AG04449 (cell line): ENCODE results near the gene SLC2A3.
"Not testable (repeated sequence)": the region's sequence is repeated elsewhere in the genome, so short reads cannot be mapped to it uniquely, and the experiment has no call there.

Experiments
- CTCF ChIA-PET: fragments of 350-600 bp; formaldehyde crosslinking; extraction: SDS; loops from one replicate; lab custom pipeline; 2021; ENCODE audit warnings: antibody characterized with exemption; lab: Yijun Ruan, JAX
- POLR2A ChIA-PET: fragments of 400-600, 350-600 bp; formaldehyde crosslinking; extraction: SDS; loops from one replicate; lab custom pipeline; 2020; ENCODE audit warnings: antibody characterized with exemption, inconsistent platforms; lab: Yijun Ruan, JAX
- DNase-seq: peaks from one replicate; pipeline ENCODE4 v3.0.0-alpha.2; 2010; ENCODE audit warnings: low read depth, low spot score
- H3K4me3 ChIP-seq: 2 replicates; pipeline ENCODE4 v1.5.1; 2011; ENCODE audit warnings: low read depth, mild to moderate bottlenecking, control low read depth, low read length
- CTCF ChIP-seq: IDR thresholded peaks from one replicate; pipeline ENCODE4 v1.5.1; 2011; ENCODE audit warnings: mild to moderate bottlenecking, moderate library complexity, low read length, control low read depth, inconsistent platforms; ENCODE audit not compliant: insufficient read depth; ENCODE audit errors: missing control alignments

SLC2A3 gene

DNA sequence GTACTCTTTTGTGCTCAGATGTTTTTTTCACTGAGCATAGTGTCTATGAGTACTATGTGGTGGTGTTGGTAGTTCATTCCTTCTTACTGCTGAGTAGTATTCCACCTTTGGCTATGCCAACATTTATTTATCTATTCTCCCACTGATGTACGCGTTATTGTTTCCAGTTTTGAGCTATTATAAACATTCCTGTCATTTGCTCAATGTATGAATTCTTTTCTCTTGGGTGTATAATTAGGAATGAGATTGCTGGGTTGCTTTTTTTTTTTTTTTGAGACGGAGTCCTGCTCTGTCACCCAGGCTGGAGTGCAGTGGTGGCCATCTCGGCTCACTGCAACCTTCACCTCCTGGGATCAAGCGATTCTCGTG, 37.5 kb upstream of the SLC2A3 start:
- TF ChIP-seq CTCF: no peak
- no peak overlapping the region for H3K4me3 ChIP-seq
- ChIA-PET POLR2A (no interaction called here), CTCF (interaction anchor here (0.6 to 1.8 kb wide), 3 partner anchors 12 to 142 kb away, joined by 3 to 9 read pairs (median 3); no protein-coding TSS in a partner anchor)
- DNase-seq: no peak

GRCh38 chr12:7972734-7973456, 36.9 kb upstream of the SLC2A3 start:
- no peak for DNase-seq
- TF ChIP-seq CTCF: no peak
- ChIA-PET CTCF (interaction anchor here (1.8 kb wide), 1 partner anchor 21 kb away, joined by 9 read pairs; no protein-coding TSS in a partner anchor), POLR2A (no interaction called here)
- H3K4me3 ChIP-seq: no peak overlapping the region

DNA sequence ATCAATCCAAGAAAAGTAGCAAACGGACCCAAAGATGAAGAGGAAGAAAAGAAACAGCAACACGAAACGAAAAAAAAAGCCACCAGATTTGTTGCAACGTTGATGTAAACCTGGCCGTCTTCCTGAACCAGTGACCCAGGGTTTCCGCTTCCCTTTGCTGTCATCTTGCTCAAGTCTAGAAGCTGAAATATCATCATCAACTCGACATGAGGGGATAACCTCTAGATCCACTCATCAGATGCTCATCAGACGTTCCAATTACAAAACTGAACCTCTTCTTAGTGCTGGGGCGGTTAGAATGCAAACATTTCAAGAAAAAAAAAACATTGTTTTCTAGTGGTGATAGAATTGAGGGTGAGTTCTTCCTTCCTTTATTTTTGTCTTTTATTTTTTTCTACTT, 36.3 kb upstream of the SLC2A3 start:
- CTCF ChIA-PET: interaction anchor here (1.8 kb wide), 1 partner anchor 22 kb away, joined by 9 read pairs; no protein-coding TSS in a partner anchor
- DNase-seq, H3K4me3 ChIP-seq, POLR2A ChIA-PET: not testable (repeated sequence)

GRCh38 chr12:7971765-7972164, 35.8 kb upstream of the SLC2A3 start:
- ChIA-PET CTCF (interaction anchor here (0.8 to 1.9 kb wide), 4 partner anchors 22 to 112 kb away, joined by 3 to 16 read pairs (median 3); no protein-coding TSS in a partner anchor), POLR2A (interaction anchor here (1.6 to 2.1 kb wide), 2 partner anchors 10 to 36 kb away, joined by 10 to 22 read pairs; partner anchors contain the start of gene SLC2A3)
- not testable (repeated sequence) for H3K4me3 ChIP-seq, DNase-seq

- CTCF ChIA-PET: interaction anchor here (0.7 to 1.9 kb wide), 6 partner anchors 10 to 111 kb away, joined by 3 to 16 read pairs (median 3); no protein-coding TSS in a partner anchor
- no peak for TF ChIP-seq CTCF
- peak overlapping the region; percentile 62 for H3K4me3 ChIP-seq
- POLR2A ChIA-PET: interaction anchor here (1.4 to 2.1 kb wide), 3 partner anchors 9 to 37 kb away, joined by 10 to 22 read pairs (median 10); partner anchors contain the start of gene SLC2A3
- peak; percentile 83 for DNase-seq
Observed at GRCh38 chr12:7970475-7971252, 34.7 kb upstream of the SLC2A3 start.

DNA sequence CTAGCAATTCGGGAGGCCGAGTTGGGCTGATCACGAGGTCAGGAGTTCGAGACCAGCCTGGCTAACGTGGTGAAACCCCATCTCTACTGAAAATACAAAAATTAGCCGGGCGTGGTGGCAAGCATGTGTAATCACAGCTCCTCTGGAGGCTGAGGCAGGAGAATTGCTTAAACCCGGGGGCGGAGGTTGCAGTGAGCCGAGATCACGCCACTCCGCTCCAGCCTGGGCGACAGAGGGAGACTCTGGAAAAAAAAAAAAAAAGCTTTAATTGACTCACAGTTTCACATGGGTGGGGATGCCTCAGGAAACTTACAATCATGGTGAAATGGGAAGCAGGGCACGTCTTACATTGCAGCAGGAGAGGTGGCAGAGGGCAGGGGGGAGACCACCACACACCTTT, 30.6 kb upstream of the SLC2A3 start:
- ChIA-PET POLR2A (interaction anchor here (9.7 kb wide), 1 partner anchor 32 kb away, joined by 169 read pairs; the partner anchor contains the start of gene SLC2A3), CTCF (interaction anchor here (0.6 to 12.1 kb wide), 2 partner anchors 28 to 31 kb away, joined by 3 to 142 read pairs; partner anchors contain the start of gene SLC2A3)
- no peak for DNase-seq
- no peak overlapping the region for H3K4me3 ChIP-seq
- TF ChIP-seq CTCF: no peak

DNA sequence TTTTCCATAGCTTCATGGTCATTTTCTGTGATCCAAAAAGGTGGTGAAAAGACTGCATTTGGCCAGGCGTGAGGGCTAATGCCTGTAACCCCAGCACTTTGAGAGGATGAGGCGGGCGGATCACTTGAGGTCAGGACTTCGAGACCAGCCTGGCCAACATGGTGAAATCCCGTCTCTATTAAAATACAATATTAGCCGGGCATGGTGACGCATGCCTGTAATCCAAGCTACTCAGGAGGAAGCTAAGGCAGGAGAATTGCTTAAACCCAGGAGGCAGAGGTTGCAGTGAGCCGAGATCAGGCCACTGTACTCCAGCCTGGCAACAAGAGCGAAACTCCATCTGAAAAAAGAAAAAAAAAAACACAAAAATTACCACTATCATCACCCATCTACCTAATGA, 28.7 kb upstream of the SLC2A3 start:
- DNase-seq, H3K4me3 ChIP-seq: not testable (repeated sequence)
- POLR2A ChIA-PET: interaction anchor here (9.7 kb wide), 1 partner anchor 30 kb away, joined by 169 read pairs; the partner anchor contains the start of gene SLC2A3
- CTCF ChIA-PET: interaction anchor here (0.9 to 12.1 kb wide), 2 partner anchors 29 to 105 kb away, joined by 3 to 142 read pairs; partner anchors contain the start of gene SLC2A3
